ENCODE data around the gene KRT33B.
"Not testable (repeated sequence)": the region's sequence is repeated elsewhere in the genome, so short reads cannot be mapped to it uniquely, and the experiment has no call there.

- TF ChIP-seq, protein P1, sequence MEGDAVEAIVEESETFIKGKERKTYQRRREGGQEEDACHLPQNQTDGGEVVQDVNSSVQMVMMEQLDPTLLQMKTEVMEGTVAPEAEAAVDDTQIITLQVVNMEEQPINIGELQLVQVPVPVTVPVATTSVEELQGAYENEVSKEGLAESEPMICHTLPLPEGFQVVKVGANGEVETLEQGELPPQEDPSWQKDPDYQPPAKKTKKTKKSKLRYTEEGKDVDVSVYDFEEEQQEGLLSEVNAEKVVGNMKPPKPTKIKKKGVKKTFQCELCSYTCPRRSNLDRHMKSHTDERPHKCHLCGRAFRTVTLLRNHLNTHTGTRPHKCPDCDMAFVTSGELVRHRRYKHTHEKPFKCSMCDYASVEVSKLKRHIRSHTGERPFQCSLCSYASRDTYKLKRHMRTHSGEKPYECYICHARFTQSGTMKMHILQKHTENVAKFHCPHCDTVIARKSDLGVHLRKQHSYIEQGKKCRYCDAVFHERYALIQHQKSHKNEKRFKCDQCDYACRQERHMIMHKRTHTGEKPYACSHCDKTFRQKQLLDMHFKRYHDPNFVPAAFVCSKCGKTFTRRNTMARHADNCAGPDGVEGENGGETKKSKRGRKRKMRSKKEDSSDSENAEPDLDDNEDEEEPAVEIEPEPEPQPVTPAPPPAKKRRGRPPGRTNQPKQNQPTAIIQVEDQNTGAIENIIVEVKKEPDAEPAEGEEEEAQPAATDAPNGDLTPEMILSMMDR (conservative IDR thresholded peaks at IDR 0.05; ENCODE audit: low read length) = not testable (repeated sequence)
- not testable (repeated sequence) for TF ChIP-seq EZH2phosphoT487 (IDR thresholded peaks at IDR 0.05; ENCODE audit: borderline replicate concordance, low read depth, low read length)
These were observed 12.3 kb upstream of the KRT33B start, which contains the start of gene KRT34 for GRCh38 chr17:41381943-41382342.

All from OCI-LY7 (cell line).